Ovary (tissue), 9 donors: ENCODE data around the gene ZNF775. TPM values are rescaled to one million over a fixed set of nuclear protein-coding genes. Genes with fewer than 3 reads are reported as not detected.

ENCODE experiments used
- DNase-seq, 5 donors: peaks; one replicate each; pipeline ENCODE4 v3.0.0-alpha.2; 2019 to 2020
- H3K27ac ChIP-seq, 2 donors: fragments of 200-600 bp; one replicate each; pipeline versions ENCODE4 v1.5.1 to v1.8.0; 2019 to 2022
- H3K27me3 ChIP-seq: fragments of 200-600 bp; one replicate; pipeline ENCODE4 v1.8.0; 2022
- H3K36me3 ChIP-seq: fragments of 200-600 bp; sonication (generic); one replicate; pipeline ENCODE4 v1.5.1; 2019
- H3K4me1 ChIP-seq: one replicate; pipeline ENCODE4 v1.8.1; 2013; ENCODE audit warnings: mild to moderate bottlenecking, moderate library complexity; ENCODE audit not compliant: insufficient read depth
- H3K4me3 ChIP-seq: fragments of 200-600 bp; sonication (generic); one replicate; pipeline ENCODE4 v1.5.1; 2017
- H3K9me3 ChIP-seq, 2 donors: fragments of 200-600 bp in 1 of 2; sonication (generic) in 1 of 2; one replicate each; pipeline versions ENCODE4 v1.5.1 to v1.8.1; 2013 to 2019; ENCODE audit warnings: mild to moderate bottlenecking in 1 of 2, moderate library complexity in 1 of 2
- EP300 ChIP-seq: sonication (generic); formaldehyde crosslinking; IDR thresholded peaks from one replicate; pipeline ENCODE4 v1.6.1; 2017; ENCODE audit warnings: antibody characterized with exemption
- POLR2A ChIP-seq: fragments of 450-650 bp; IDR thresholded peaks from one replicate; pipeline ENCODE4 v1.6.1; 2017; ENCODE audit warnings: antibody characterized with exemption, mild to moderate bottlenecking, moderate library complexity
- WGBS, 3 donors: extraction: QIAGEN DNeasy Blood & Tissue Kit in 1 of 3; methylation state at CpG; one replicate each; pipeline versions ENCODE4 v1.1.5 to v1.1.7; 2013 to 2017; 5-methylcytosine and 5-hydroxymethylcytosine counted together
- intact Hi-C, 4 donors: fragments of 100-400 bp; cut with DNase I; formaldehyde crosslinking; loops; one replicate each; pipeline versions ENCODE4 v1.11.0 to v1.15.1; 2022 to 2023
- polyA plus RNA-seq, 2 donors: library from polyadenylated mRNA; stranded (reverse); fragments of 200-250 nt in 1 of 2; fragments of 350-450 nt in 1 of 2; fragmentation: Illumina TruSeq in 1 of 2; extraction: RNeasy Lipid Tissue Mini Kit (QIAGEN cat#74804) in 1 of 2; gene quantifications; one replicate each; pipeline ENCODE4 v1.2.3, GENCODE V29; 2013 to 2014
- total RNA-seq, 7 donors: library from RNA; depleted of rRNA in 2 of 7; stranded (reverse); fragments of >200 nt in 2 of 7; fragmentation: NEBNext Ultra II Directional in 3 of 7; extraction: Animal tissue kit (Norgen Biotek cat#: 25700) in 3 of 7; gene quantifications; one replicate each; pipeline versions ENCODE4 v1.1.0 to v1.2.4, GENCODE V29; 2016 to 2023
- TF ChIP-seq, protein P1 (sequence below), 3 donors: fragments of 450-650 bp in 2 of 3; fragments of 200-600 bp in 1 of 3; IDR thresholded peaks; one replicate each; pipeline versions ENCODE4 v1.5.1 to v1.8.0; 2016 to 2022; ENCODE audit warnings: antibody characterized with exemption in 3 of 3, mild to moderate bottlenecking in 1 of 3
- donor health status: DM: no; HTN: no; CAD: no; lungs with moderate emphysema.
- donor health status: DM: no; HTN: no; CAD: no.
- donor health status: Bipolar disorder and iron deficiency.
- donor health status: DM: yes; HTN: yes; CAD: no.
- donor health status: DM: no; HTN: no; CAD: no.
- donor health status: DM: yes; HTN: yes; CAD: no.

Gene ZNF775
- total and polyA plus RNA-seq, 9 donors: 0.28 to 13.9 (median 10.9) TPM

DNA sequence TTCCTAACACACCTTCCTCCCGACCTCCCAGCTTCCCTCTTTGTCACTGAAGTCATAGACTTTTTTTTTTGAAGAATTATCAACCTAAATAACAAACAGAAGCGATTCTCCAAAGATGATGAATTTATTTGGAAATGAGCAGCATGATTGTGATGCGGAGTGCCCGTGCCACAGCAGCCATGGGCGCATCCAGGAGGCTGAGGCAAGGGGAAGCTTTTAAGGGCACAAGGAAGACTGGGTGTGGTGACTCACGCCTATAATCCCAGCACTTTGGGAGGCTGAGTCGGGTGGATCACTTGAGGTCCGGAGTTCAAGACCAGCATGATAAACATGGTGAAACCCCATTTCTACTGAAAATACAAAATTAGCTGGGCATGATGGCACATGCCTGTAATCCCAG, 55.1 kb downstream of the ZNF775 start:
- Histone ChIP-seq H3K4me3 (no peak overlapping the region), H3K27me3 (no peaks in the 10 kb centered on the region), H3K27ac (no peak overlapping the region), H3K9me3 (no peaks in the 10 kb centered on the region), H3K36me3 (no peaks in the 10 kb centered on the region), H3K4me1 (no peaks in the 10 kb centered on the region)
- intact Hi-C loops: no loop called here
- WGBS, 3 donors: 87 to 91% (median 89%) methylated on average over 8 of the region's 8 CpGs
- TF ChIP-seq, protein P1, sequence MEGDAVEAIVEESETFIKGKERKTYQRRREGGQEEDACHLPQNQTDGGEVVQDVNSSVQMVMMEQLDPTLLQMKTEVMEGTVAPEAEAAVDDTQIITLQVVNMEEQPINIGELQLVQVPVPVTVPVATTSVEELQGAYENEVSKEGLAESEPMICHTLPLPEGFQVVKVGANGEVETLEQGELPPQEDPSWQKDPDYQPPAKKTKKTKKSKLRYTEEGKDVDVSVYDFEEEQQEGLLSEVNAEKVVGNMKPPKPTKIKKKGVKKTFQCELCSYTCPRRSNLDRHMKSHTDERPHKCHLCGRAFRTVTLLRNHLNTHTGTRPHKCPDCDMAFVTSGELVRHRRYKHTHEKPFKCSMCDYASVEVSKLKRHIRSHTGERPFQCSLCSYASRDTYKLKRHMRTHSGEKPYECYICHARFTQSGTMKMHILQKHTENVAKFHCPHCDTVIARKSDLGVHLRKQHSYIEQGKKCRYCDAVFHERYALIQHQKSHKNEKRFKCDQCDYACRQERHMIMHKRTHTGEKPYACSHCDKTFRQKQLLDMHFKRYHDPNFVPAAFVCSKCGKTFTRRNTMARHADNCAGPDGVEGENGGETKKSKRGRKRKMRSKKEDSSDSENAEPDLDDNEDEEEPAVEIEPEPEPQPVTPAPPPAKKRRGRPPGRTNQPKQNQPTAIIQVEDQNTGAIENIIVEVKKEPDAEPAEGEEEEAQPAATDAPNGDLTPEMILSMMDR (IDR thresholded peaks at IDR 0.05): no peak
- TF ChIP-seq POLR2A: no peak
- TF ChIP-seq EP300: no peak
- no peak for DNase-seq

DNA sequence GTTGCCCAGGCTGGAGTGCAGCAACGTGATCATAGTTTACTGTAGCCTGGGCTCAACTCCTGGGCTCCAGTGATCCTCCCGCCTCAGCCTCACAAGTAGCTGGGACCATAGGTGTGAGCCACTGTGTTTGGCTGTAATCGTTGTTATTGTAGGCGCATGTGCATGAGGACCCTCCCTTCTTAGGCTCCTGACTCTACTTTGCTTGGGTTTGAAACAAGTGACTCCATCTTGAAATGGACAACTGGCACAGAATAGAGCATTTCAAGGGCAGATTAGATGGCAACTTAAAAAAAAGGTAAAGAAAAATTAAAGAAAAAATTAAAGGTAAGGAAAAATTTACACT, 55.9 kb downstream of the ZNF775 start:
- Histone ChIP-seq H3K9me3 (no peaks in the 10 kb centered on the region), H3K4me3 (no peak overlapping the region), H3K27ac (no peak overlapping the region), H3K27me3 (no peaks in the 10 kb centered on the region), H3K4me1 (no peaks in the 10 kb centered on the region), H3K36me3 (no peaks in the 10 kb centered on the region)
- DNase-seq: no peak
- TF ChIP-seq EP300 (no peak), POLR2A (no peak)
- TF ChIP-seq, protein P1 (IDR thresholded peaks at IDR 0.05): no peak
- intact Hi-C loops: no loop called here
- WGBS, 3 donors: 66 to 90% (median 77%) methylated on average over 4 of the region's 4 CpGs

DNA sequence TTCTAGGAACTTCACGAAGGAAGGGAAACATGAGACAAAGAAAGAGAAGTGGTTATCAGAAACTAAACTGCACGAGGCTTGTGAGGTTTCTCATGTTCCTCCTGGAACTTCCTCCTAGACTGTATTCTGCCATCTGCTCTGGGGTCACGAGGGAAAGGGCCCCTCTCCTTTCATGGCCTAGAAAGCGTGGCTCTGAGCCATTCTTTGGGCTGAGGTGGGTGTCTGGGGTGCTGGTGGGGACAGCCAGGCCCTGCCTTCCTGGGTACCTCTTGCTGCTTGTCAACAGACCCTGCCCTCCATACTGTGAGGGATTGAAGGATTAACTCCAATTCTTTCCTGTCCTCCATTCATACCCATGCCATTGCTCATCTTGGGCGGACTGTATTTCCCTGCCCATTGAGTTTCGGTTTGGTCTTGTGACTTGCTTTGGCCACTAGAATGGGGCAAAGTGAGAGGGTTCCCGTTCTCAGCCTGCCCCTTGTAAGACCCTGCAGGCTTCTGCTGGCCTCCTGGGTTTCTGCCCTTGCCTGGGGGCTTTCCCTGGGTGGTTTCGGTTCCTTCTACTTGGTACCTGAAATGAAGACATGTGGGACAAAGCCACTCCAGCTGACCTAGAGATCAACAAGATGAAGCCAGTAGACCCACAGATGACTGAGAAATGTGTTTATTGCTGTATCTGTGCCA, 56.4 kb downstream of the ZNF775 start:
- Histone ChIP-seq H3K4me3 (no peak overlapping the region), H3K36me3 (no peaks in the 10 kb centered on the region), H3K27ac (no peak overlapping the region), H3K4me1 (no peaks in the 10 kb centered on the region), H3K9me3 (no peaks in the 10 kb centered on the region), H3K27me3 (no peaks in the 10 kb centered on the region)
- TF ChIP-seq, protein P1 (IDR thresholded peaks at IDR 0.05): no peak
- no peak for TF ChIP-seq EP300
- TF ChIP-seq POLR2A: no peak
- WGBS, 3 donors: 72 to 75% (median 73%) methylated on average over 8 of the region's 8 CpGs
- intact Hi-C loops: no loop called here
- no peak for DNase-seq

DNA sequence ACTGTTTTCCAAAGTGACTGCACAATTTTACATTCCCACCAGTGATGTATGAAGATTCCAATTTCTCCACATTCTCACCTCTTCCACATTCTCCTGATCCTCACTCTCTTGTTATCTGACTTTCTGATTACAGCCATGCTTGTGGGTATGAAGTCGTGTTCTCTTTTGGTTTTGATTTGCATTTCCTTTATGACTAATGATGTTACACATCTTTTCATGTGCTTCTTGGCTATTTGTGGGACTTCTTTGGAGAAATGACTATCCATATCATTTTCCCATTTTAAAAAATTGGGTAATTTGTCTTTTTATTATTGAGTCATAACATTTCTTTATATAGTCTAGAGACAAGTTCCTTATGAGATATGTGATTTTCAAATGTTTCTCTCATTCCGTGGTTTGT, 60.8 kb downstream of the ZNF775 start:
- no peak for TF ChIP-seq POLR2A
- no peak for TF ChIP-seq EP300
- TF ChIP-seq, protein P1 (IDR thresholded peaks at IDR 0.05): no peak
- no peaks in the 10 kb centered on the region for H3K4me1 ChIP-seq
- intact Hi-C loops: no loop called here
- no peak overlapping the region for H3K27ac ChIP-seq
- no peaks in the 10 kb centered on the region for H3K9me3 ChIP-seq
- H3K27me3 ChIP-seq: no peaks in the 10 kb centered on the region
- no peak for DNase-seq
- WGBS, 3 donors: 50 to 70% (median 53%) methylated on average over 2 of the region's 2 CpGs
- H3K4me3 ChIP-seq: no peak overlapping the region
- no peaks in the 10 kb centered on the region for H3K36me3 ChIP-seq
